NB4 (cell line): Measurements from ENCODE around the gene DENND4A.

ENCODE experiments used
- MYC ChIP-seq: IDR thresholded peaks from 2 replicates; pipeline ENCODE4 v1.6.1; 2011; ENCODE audit warnings: low read depth, low read length
- POLR2A ChIP-seq: IDR thresholded peaks from 2 replicates; pipeline ENCODE4 v1.6.1; 2011; ENCODE audit warnings: mild to moderate bottlenecking; ENCODE audit not compliant: insufficient read length; ENCODE audit errors: extremely low read depth
- TF ChIP-seq, protein P1 (sequence below): IDR thresholded peaks from one replicate; pipeline ENCODE4 v1.5.1; 2012; ENCODE audit warnings: low read depth, low read length
- TF ChIP-seq, protein P2 (sequence below): IDR thresholded peaks from 2 replicates; pipeline ENCODE4 v1.6.1; 2011; ENCODE audit warnings: low read depth, low read length

GRCh38 chr15:65783872-65784271 lies 8.2 kb downstream of the DENND4A start:
- TF ChIP-seq POLR2A (no peak), MYC (no peak)
- TF ChIP-seq, protein P1, sequence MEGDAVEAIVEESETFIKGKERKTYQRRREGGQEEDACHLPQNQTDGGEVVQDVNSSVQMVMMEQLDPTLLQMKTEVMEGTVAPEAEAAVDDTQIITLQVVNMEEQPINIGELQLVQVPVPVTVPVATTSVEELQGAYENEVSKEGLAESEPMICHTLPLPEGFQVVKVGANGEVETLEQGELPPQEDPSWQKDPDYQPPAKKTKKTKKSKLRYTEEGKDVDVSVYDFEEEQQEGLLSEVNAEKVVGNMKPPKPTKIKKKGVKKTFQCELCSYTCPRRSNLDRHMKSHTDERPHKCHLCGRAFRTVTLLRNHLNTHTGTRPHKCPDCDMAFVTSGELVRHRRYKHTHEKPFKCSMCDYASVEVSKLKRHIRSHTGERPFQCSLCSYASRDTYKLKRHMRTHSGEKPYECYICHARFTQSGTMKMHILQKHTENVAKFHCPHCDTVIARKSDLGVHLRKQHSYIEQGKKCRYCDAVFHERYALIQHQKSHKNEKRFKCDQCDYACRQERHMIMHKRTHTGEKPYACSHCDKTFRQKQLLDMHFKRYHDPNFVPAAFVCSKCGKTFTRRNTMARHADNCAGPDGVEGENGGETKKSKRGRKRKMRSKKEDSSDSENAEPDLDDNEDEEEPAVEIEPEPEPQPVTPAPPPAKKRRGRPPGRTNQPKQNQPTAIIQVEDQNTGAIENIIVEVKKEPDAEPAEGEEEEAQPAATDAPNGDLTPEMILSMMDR, result no peak
- TF ChIP-seq, protein P2, sequence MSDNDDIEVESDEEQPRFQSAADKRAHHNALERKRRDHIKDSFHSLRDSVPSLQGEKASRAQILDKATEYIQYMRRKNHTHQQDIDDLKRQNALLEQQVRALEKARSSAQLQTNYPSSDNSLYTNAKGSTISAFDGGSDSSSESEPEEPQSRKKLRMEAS, result no peak
